ENCODE results near the gene KCTD19.

The KCTD19 gene

DNA sequence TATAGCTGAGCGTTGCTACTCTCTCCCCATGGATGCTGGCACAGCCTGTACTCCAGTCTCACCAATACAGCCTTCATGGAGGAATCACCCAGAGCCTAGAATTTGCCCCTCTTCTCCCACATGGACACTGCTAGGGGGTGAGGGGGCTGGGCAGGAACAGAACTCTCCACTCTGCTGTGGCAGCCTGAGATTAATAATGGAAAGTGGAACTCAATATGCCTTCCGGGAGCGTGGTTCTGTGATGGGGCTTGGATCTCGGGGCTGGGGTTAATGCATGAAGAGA is 76.6 kb downstream of the KCTD19 start:
- H3K4me1 ChIP-seq (ENCODE audit: control insufficient read depth in 1 of 2, insufficient read depth in 2 of 2, low read length in 2 of 2), result peaks cover 16 to 29% of the 10 kb centered on the region in 2 donors
- no peak overlapping the region for H3K27ac ChIP-seq (ENCODE audit: low read depth, low read length)
- no peak overlapping the region for H3K4me3 ChIP-seq (ENCODE audit: low read depth in 1 of 2, low read length in 2 of 2)
- no peak overlapping the region for H3K9ac ChIP-seq (ENCODE audit: low read depth in 1 of 2, low read length in 2 of 2)
- no peaks in the 10 kb centered on the region for H3K9me3 ChIP-seq (ENCODE audit: control insufficient read depth in 1 of 2, low read length in 2 of 2)
- no peaks in the 10 kb centered on the region for H3K36me3 ChIP-seq (ENCODE audit: control insufficient read depth in 1 of 2, insufficient read depth in 2 of 2, low read length in 2 of 2)
- H3K27me3 ChIP-seq (ENCODE audit: control insufficient read depth in 1 of 2, insufficient read depth in 2 of 2, low read length in 2 of 2), result peaks cover 19 to 31% of the 10 kb centered on the region in 2 donors

- Histone ChIP-seq H3K4me1 (ENCODE audit: control insufficient read depth in 1 of 2, insufficient read depth in 2 of 2, low read length in 2 of 2) (peaks cover 22 to 32% of the 10 kb centered on the region in 2 donors), H3K9me3 (ENCODE audit: control insufficient read depth in 1 of 2, low read length in 2 of 2) (no peaks in the 10 kb centered on the region), H3K9ac (ENCODE audit: low read depth in 1 of 2, low read length in 2 of 2) (no peak overlapping the region), H3K36me3 (ENCODE audit: control insufficient read depth in 1 of 2, insufficient read depth in 2 of 2, low read length in 2 of 2) (no peaks in the 10 kb centered on the region), H3K27me3 (ENCODE audit: control insufficient read depth in 1 of 2, insufficient read depth in 2 of 2, low read length in 2 of 2) (peaks cover 19 to 31% of the 10 kb centered on the region in 2 donors), H3K27ac (ENCODE audit: low read depth, low read length) (no peak overlapping the region), H3K4me3 (ENCODE audit: low read depth in 1 of 2, low read length in 2 of 2) (peak overlapping the region in 1 of 2 donors; percentile 82)
These were observed 77.1 kb downstream of the KCTD19 start for GRCh38 chr16:67249178-67250044.

- H3K27ac ChIP-seq (ENCODE audit: low read depth, low read length), result no peak within 1 kb of the TSS
These were observed 78.0 kb downstream of the KCTD19 start, which contains the start of gene SLC9A5 for GRCh38 chr16:67248401-67249177. Gene SLC9A5 (plus strand): TSS chr16:67248979. CDS start chr16:67249015, 36 bp downstream.

DNA sequence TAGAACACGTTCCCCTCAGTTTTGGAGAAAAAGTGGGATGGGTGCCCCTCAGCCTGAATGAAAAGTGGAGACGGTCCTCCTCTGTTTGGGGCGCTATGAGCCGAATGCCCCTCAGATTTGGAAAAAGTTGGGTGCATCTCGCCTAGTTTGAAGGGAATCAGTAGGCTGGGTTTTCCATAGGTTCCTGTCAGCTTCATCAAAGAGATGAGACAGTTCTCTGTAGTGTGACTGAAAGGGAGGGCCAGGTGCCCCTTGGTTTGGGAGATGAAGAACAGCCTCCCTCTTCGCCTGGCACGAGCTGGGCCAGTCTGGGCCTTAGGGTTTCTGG is 78.5 kb downstream of the KCTD19 start:
- peaks cover 32 to 46% of the 10 kb centered on the region in 2 donors for H3K4me1 ChIP-seq (ENCODE audit: control insufficient read depth in 1 of 2, insufficient read depth in 2 of 2, low read length in 2 of 2)
- H3K9ac ChIP-seq (ENCODE audit: low read depth in 1 of 2, low read length in 2 of 2), result peak overlapping the region in 1 of 2 donors; percentile 54
- no peak overlapping the region for H3K27ac ChIP-seq (ENCODE audit: low read depth, low read length)
- H3K27me3 ChIP-seq (ENCODE audit: control insufficient read depth in 1 of 2, insufficient read depth in 2 of 2, low read length in 2 of 2), result peaks cover 19 to 31% of the 10 kb centered on the region in 2 donors
- H3K9me3 ChIP-seq (ENCODE audit: control insufficient read depth in 1 of 2, low read length in 2 of 2), result no peaks in the 10 kb centered on the region
- H3K4me3 ChIP-seq (ENCODE audit: low read depth in 1 of 2, low read length in 2 of 2), result peak overlapping the region; percentile 31 to 82
- no peaks in the 10 kb centered on the region for H3K36me3 ChIP-seq (ENCODE audit: control insufficient read depth in 1 of 2, insufficient read depth in 2 of 2, low read length in 2 of 2)

More at GRCh38 chr16:67248401-67249177, 78.0 kb downstream of the KCTD19 start, which contains the start of gene SLC9A5:
- Histone ChIP-seq H3K9ac (ENCODE audit: low read depth in 1 of 2, low read length in 2 of 2) (peak within 1 kb of the TSS in 1 of 2 donors; percentile 54), H3K27me3 (ENCODE audit: control insufficient read depth in 1 of 2, insufficient read depth in 2 of 2, low read length in 2 of 2) (peaks cover 19 to 31% of the 10 kb centered on the region in 2 donors), H3K9me3 (ENCODE audit: control insufficient read depth in 1 of 2, low read length in 2 of 2) (no peaks in the 10 kb centered on the region), H3K4me3 (ENCODE audit: low read depth in 1 of 2, low read length in 2 of 2) (peak within 1 kb of the TSS; percentile 31 to 82), H3K36me3 (ENCODE audit: control insufficient read depth in 1 of 2, insufficient read depth in 2 of 2, low read length in 2 of 2) (no peaks in the 10 kb centered on the region), H3K4me1 (ENCODE audit: control insufficient read depth in 1 of 2, insufficient read depth in 2 of 2, low read length in 2 of 2) (peaks cover 30 to 40% of the 10 kb centered on the region in 2 donors)

DNA sequence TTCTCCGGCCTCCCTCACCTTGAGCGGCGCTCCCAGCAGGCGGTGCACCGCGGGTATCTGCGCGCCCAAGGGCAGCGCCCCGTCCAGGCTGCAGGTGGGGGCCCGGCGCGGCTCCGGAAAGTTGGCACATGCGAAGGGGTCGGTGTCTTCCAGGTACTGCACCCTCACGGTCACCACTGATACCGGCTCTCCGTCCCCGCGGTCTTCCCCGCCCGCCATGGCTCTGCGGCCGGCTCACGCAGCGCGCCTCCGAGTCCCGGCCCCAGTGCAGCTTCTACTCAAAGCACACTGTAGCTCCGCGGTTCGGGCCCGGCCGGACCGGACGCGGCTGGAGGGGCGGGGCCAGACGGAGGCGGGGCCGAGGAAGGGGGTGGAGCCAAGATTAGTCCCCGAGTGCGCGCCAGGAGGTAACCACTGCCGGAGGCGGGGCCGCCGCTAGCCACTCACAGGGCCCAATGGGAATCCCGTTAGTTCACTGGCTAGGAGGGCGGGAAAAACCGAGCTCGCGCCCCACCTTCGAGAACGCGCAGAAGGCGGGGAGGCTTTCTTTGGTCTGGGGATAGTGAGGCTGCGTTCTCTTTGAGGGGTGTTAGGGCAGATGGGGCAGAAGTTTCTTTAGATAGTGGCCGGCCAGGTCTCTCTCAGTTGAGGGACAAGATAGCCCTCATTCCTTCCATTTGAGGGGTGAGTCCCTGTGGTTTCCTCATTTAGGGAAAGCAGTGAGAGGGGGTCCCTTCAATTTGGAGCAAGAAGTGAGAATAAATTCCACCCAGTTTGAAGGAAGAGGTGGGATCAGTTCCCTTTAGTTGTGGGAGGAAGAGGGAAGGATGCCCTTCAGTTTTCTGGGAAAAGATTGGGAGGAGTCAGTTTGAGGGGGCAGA is 79.1 kb downstream of the KCTD19 start, which contains the start of gene FHOD1:
FHOD1 (minus strand) TSS at position 290 of the 881 bp plus-strand sequence; CDS start at position 219, 71 bp downstream.
- H3K9ac ChIP-seq (ENCODE audit: low read depth in 1 of 2, low read length in 2 of 2), result peak within 1 kb of the TSS; percentile 79 to 85
- no peaks in the 10 kb centered on the region for H3K9me3 ChIP-seq (ENCODE audit: control insufficient read depth in 1 of 2, low read length in 2 of 2)
- H3K36me3 ChIP-seq (ENCODE audit: control insufficient read depth in 1 of 2, insufficient read depth in 2 of 2, low read length in 2 of 2), result no peaks in the 10 kb centered on the region
- H3K4me1 ChIP-seq (ENCODE audit: control insufficient read depth in 1 of 2, insufficient read depth in 2 of 2, low read length in 2 of 2), result peaks cover 35 to 48% of the 10 kb centered on the region in 2 donors
- peaks cover 19 to 31% of the 10 kb centered on the region in 2 donors for H3K27me3 ChIP-seq (ENCODE audit: control insufficient read depth in 1 of 2, insufficient read depth in 2 of 2, low read length in 2 of 2)
- H3K27ac ChIP-seq (ENCODE audit: low read depth, low read length), result peak within 1 kb of the TSS; percentile 82
- peak within 1 kb of the TSS; percentile 82 to 89 for H3K4me3 ChIP-seq (ENCODE audit: low read depth in 1 of 2, low read length in 2 of 2)

DNA sequence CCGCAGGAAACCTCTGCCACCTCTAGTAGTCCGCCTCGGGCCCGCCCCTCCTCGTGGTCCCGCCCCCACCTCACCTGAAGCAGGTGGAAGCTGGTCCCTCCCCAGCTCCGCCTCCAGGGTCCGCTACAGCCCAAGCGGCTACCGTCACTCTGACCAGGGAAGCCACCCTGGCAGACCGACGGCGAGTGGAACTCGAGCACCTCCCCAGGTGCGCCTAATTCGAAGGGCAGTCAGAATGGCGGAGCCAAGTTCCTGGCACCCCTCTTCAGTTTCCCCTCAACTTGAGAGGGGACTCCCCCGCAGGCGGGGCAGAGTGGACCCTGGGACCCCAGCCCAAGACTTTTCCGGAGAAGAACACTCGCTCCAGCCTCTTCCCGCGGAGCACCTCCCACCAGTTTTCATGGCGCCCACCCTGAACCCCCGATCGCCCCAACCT is 79.8 kb downstream of the KCTD19 start:
- Histone ChIP-seq H3K27me3 (ENCODE audit: control insufficient read depth in 1 of 2, insufficient read depth in 2 of 2, low read length in 2 of 2) (peaks cover 19 to 31% of the 10 kb centered on the region in 2 donors), H3K9me3 (ENCODE audit: control insufficient read depth in 1 of 2, low read length in 2 of 2) (no peaks in the 10 kb centered on the region), H3K4me1 (ENCODE audit: control insufficient read depth in 1 of 2, insufficient read depth in 2 of 2, low read length in 2 of 2) (peaks cover 41 to 54% of the 10 kb centered on the region in 2 donors), H3K27ac (ENCODE audit: low read depth, low read length) (peak overlapping the region; percentile 82), H3K36me3 (ENCODE audit: control insufficient read depth in 1 of 2, insufficient read depth in 2 of 2, low read length in 2 of 2) (no peaks in the 10 kb centered on the region), H3K9ac (ENCODE audit: low read depth in 1 of 2, low read length in 2 of 2) (peak overlapping the region; percentile 79 to 85), H3K4me3 (ENCODE audit: low read depth in 1 of 2, low read length in 2 of 2) (peak overlapping the region; percentile 82 to 89)

DNA sequence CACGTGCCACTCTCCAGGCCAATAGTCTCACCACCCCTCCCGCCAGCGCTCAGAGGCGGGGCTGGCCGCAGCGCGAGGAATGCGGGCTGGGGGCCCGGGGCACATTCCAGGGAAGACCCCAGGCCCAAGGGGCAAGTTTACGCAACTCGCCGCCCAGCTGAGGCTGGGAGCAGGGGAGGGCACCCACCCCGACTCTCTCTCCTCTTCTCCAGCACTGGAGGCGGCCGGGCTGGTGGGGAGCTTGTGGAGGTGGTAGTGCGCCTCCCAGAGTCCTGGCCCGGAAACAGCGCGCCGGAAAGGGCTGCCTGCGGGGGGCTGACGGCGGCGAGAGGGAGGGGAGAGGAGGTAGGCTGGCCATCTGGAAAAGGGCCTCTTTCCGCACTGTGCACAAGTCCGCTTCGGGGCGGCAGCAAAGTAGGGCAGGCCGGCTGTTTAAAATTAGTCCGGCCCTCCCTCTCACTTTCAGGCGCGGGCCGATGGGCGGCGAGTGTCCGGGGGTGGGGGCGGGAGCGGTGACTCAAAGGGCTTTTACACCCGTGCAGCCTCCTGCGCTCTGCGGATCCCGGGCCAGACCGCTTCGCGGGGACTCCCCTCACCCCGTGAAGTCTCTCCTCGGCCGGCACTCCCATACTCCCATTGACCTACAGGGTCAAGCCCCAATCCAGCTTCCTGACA is 80.3 kb downstream of the KCTD19 start:
- H3K27ac ChIP-seq (ENCODE audit: low read depth, low read length), result peak overlapping the region; percentile 82

DNA sequence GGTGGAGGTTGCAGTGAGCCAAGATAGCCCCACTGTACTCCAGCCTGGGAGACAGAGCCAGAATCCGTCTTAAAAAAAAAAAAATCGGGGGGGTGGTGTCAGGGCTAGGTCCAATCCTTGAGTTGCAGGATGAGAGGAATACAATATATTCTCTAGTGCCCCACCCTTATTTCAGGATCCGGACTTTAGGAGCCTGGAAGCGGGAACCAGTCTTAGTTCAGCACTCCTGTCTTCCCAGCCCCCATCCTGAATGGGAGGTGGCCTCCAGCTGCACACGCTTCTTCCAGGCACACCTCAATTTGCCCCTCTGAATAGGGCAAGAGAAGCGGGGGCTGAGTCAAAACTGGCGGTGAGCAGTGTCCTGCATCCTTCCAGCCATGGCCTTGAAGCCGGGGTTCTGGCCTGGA is 80.9 kb downstream of the KCTD19 start:
- Histone ChIP-seq H3K27ac (ENCODE audit: low read depth, low read length) (peak overlapping the region; percentile 82), H3K36me3 (ENCODE audit: control insufficient read depth in 1 of 2, insufficient read depth in 2 of 2, low read length in 2 of 2) (no peaks in the 10 kb centered on the region), H3K4me1 (ENCODE audit: control insufficient read depth in 1 of 2, insufficient read depth in 2 of 2, low read length in 2 of 2) (peaks cover 51 to 65% of the 10 kb centered on the region in 2 donors), H3K9me3 (ENCODE audit: control insufficient read depth in 1 of 2, low read length in 2 of 2) (no peaks in the 10 kb centered on the region), H3K4me3 (ENCODE audit: low read depth in 1 of 2, low read length in 2 of 2) (peak overlapping the region; percentile 82 to 89), H3K27me3 (ENCODE audit: control insufficient read depth in 1 of 2, insufficient read depth in 2 of 2, low read length in 2 of 2) (peaks cover 19 to 27% of the 10 kb centered on the region in 2 donors), H3K9ac (ENCODE audit: low read depth in 1 of 2, low read length in 2 of 2) (peak overlapping the region; percentile 79 to 85)

More for the DNA sequence above, 80.3 kb downstream of the KCTD19 start:
- Histone ChIP-seq H3K36me3 (ENCODE audit: control insufficient read depth in 1 of 2, insufficient read depth in 2 of 2, low read length in 2 of 2) (no peaks in the 10 kb centered on the region), H3K9me3 (ENCODE audit: control insufficient read depth in 1 of 2, low read length in 2 of 2) (no peaks in the 10 kb centered on the region), H3K9ac (ENCODE audit: low read depth in 1 of 2, low read length in 2 of 2) (peak overlapping the region; percentile 79 to 85), H3K4me1 (ENCODE audit: control insufficient read depth in 1 of 2, insufficient read depth in 2 of 2, low read length in 2 of 2) (peaks cover 47 to 60% of the 10 kb centered on the region in 2 donors), H3K4me3 (ENCODE audit: low read depth in 1 of 2, low read length in 2 of 2) (peak overlapping the region; percentile 82 to 89), H3K27me3 (ENCODE audit: control insufficient read depth in 1 of 2, insufficient read depth in 2 of 2, low read length in 2 of 2) (peaks cover 19 to 31% of the 10 kb centered on the region in 2 donors)

GRCh38 chr16:67245186-67245585 is 81.4 kb downstream of the KCTD19 start:
- Histone ChIP-seq H3K4me3 (ENCODE audit: low read depth in 1 of 2, low read length in 2 of 2) (peak overlapping the region; percentile 9 to 82), H3K9ac (ENCODE audit: low read depth in 1 of 2, low read length in 2 of 2) (peak overlapping the region; percentile 4 to 21), H3K36me3 (ENCODE audit: control insufficient read depth in 1 of 2, insufficient read depth in 2 of 2, low read length in 2 of 2) (no peaks in the 10 kb centered on the region), H3K27ac (ENCODE audit: low read depth, low read length) (peak overlapping the region; percentile 73), H3K4me1 (ENCODE audit: control insufficient read depth in 1 of 2, insufficient read depth in 2 of 2, low read length in 2 of 2) (peaks cover 54 to 69% of the 10 kb centered on the region in 2 donors), H3K27me3 (ENCODE audit: control insufficient read depth in 1 of 2, insufficient read depth in 2 of 2, low read length in 2 of 2) (peaks cover 14 to 22% of the 10 kb centered on the region in 2 donors), H3K9me3 (ENCODE audit: control insufficient read depth in 1 of 2, low read length in 2 of 2) (no peaks in the 10 kb centered on the region)
